A673 (cell line): ENCODE data around the gene BTN3A1. TPM values are rescaled to one million over a fixed set of nuclear protein-coding genes. Genes with fewer than 3 reads are reported as not detected.
"Not testable (repeated sequence)": the region's sequence is repeated elsewhere in the genome, so short reads cannot be mapped to it uniquely, and the experiment has no call there.

Source experiments
- BruUV-seq: library from RNA; stranded (reverse); fragments of 400-500 nt; replicated peaks from 2 replicates; lab custom pipeline; 2021; lab: Mats Ljungman, UMichigan
- CTCF ChIA-PET: fragments of 300-600 bp; sonication (Branson Sonifier 250); formaldehyde crosslinking; loops from one replicate; lab custom pipeline; 2022; ENCODE audit warnings: antibody characterized with exemption; lab: Charles Lee
- POLR2A ChIA-PET: fragments of 300-600 bp; sonication (Branson Sonifier 250); formaldehyde crosslinking; loops from one replicate; lab custom pipeline; 2022; ENCODE audit warnings: antibody characterized with exemption; ENCODE audit not compliant: low non-redundant PET; lab: Charles Lee
- DNase-seq: peaks from one replicate; pipeline ENCODE4 v3.0.0-alpha.2; 2015; ENCODE audit warnings: low spot score
- H3K27ac ChIP-seq: fragments of 200-600 bp; sonication (generic); 2 replicates; pipeline ENCODE4 v1.5.1; 2016; ENCODE audit warnings: mixed run types, low read depth, mild to moderate bottlenecking, mixed read lengths, antibody characterized with exemption, low read length; ENCODE audit not compliant: poor library complexity, severe bottlenecking
- H3K27me3 ChIP-seq: fragments of 200-600 bp; sonication (generic); replicated peaks from 2 replicates; pipeline ENCODE4 v1.6.1; 2017; ENCODE audit warnings: mixed run types, low read depth, mild to moderate bottlenecking, mixed read lengths, antibody characterized with exemption, low read length; ENCODE audit not compliant: insufficient read depth, poor library complexity
- H3K36me3 ChIP-seq: fragments of 200-600 bp; sonication (generic); 2 replicates; pipeline ENCODE4 v1.6.1; 2016; ENCODE audit warnings: mixed run types, mild to moderate bottlenecking, mixed read lengths, antibody characterized with exemption, low read length; ENCODE audit not compliant: insufficient read depth, poor library complexity, severe bottlenecking
- H3K4me1 ChIP-seq: fragments of 200-600 bp; sonication (generic); 2 replicates; pipeline ENCODE4 v1.6.1; 2017; ENCODE audit warnings: mixed run types, mild to moderate bottlenecking, mixed read lengths, antibody characterized with exemption, low read length; ENCODE audit not compliant: insufficient read depth, poor library complexity, severe bottlenecking
- H3K4me3 ChIP-seq: fragments of 200-600 bp; sonication (generic); 2 replicates; pipeline ENCODE4 v1.5.1; 2016; ENCODE audit warnings: low read depth, mixed run types, mild to moderate bottlenecking, mixed read lengths, low read length; ENCODE audit not compliant: poor library complexity, severe bottlenecking
- H3K9me3 ChIP-seq: fragments of 200-600 bp; sonication (generic); 2 replicates; pipeline ENCODE4 v1.6.1; 2016; ENCODE audit warnings: mixed run types, low read depth, mild to moderate bottlenecking, mixed read lengths, antibody characterized with exemption, low read length; ENCODE audit not compliant: poor library complexity, severe bottlenecking
- EZH2 ChIP-seq: fragments of 200-600 bp; sonication (generic); IDR thresholded peaks from 2 replicates; pipeline ENCODE4 v1.6.1; 2017; ENCODE audit warnings: borderline replicate concordance, low read depth, mild to moderate bottlenecking, mixed read lengths, antibody characterized with exemption, low read length; ENCODE audit not compliant: poor library complexity, severe bottlenecking
- intact Hi-C: fragments of 100-400 bp; cut with micrococcal nuclease; formaldehyde crosslinking; loops from one replicate; pipeline ENCODE4 v1.10.0; 2022; ENCODE audit not compliant: unreplicated experiment
- total RNA-seq: library from RNA; stranded (reverse); gene quantifications from 2 replicates; pipeline ENCODE4 v1.2.3, GENCODE V29; 2021
- TF ChIP-seq, protein P1 (sequence below): fragments of 300-800, 200-600 bp; sonication (generic); conservative IDR thresholded peaks from 2 replicates; pipeline ENCODE4 v1.5.1; 2017; ENCODE audit warnings: low read depth, mild to moderate bottlenecking, antibody characterized with exemption, low read length, moderate library complexity, mixed read lengths

Gene BTN3A1
- total RNA-seq, 1 experiment from 2014 or later: 14.8 TPM

DNA sequence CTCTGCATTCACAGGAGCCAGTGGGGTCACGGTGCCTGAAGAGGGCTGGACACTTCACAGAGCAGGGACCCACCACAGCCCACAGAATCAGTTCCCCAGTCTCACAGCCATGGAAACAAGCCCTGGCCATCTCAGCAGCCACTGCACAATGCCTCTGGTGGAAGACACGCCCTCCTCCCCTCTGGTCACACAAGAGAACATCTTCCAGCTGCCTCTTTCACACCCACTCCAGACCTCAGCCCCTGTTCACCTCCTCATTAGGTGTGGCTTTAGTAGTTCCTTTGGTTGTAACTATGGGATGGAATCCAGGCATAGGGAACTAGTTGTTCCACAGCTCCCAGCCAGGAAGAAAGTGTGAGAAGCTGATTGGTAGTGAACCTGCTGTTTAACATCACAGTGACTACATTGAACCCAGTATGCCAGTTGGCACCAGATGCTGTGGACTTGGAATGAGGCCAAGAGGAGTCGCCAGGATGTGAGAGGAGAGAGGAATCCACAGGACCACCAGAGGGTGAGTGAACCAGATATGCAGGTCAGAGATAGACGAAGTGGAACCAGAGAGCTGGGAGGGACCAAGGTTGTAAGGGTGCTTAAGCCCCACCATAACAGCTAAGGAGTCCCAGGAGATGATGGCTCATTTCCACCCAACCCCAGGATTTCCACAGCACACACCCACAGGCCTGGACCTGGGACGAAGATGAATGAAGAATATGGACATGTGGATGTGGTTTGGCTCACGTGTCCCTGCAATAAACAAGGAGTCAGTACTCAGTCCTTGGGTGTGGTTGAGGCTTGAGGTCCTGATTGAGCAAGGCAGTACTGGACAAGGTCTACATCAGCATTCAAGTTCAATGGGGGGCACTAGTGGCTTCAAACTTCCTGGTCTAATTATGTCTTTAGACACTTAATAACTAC lies 29.4 kb downstream of the BTN3A1 start:
- no TSS peak for BruUV-seq
- TF ChIP-seq, protein P1, sequence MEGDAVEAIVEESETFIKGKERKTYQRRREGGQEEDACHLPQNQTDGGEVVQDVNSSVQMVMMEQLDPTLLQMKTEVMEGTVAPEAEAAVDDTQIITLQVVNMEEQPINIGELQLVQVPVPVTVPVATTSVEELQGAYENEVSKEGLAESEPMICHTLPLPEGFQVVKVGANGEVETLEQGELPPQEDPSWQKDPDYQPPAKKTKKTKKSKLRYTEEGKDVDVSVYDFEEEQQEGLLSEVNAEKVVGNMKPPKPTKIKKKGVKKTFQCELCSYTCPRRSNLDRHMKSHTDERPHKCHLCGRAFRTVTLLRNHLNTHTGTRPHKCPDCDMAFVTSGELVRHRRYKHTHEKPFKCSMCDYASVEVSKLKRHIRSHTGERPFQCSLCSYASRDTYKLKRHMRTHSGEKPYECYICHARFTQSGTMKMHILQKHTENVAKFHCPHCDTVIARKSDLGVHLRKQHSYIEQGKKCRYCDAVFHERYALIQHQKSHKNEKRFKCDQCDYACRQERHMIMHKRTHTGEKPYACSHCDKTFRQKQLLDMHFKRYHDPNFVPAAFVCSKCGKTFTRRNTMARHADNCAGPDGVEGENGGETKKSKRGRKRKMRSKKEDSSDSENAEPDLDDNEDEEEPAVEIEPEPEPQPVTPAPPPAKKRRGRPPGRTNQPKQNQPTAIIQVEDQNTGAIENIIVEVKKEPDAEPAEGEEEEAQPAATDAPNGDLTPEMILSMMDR: no peak
- TF ChIP-seq EZH2: no peak
- intact Hi-C loops: no loop called here
- POLR2A ChIA-PET: no interaction called here
- Histone ChIP-seq H3K27ac (no peak overlapping the region), H3K27me3 (no peaks in the 10 kb centered on the region), H3K9me3 (no peaks in the 10 kb centered on the region), H3K36me3 (peaks cover 11% of the 10 kb centered on the region), H3K4me3 (no peak overlapping the region), H3K4me1 (no peaks in the 10 kb centered on the region)
- DNase-seq: no peak
- CTCF ChIA-PET: no interaction called here

DNA sequence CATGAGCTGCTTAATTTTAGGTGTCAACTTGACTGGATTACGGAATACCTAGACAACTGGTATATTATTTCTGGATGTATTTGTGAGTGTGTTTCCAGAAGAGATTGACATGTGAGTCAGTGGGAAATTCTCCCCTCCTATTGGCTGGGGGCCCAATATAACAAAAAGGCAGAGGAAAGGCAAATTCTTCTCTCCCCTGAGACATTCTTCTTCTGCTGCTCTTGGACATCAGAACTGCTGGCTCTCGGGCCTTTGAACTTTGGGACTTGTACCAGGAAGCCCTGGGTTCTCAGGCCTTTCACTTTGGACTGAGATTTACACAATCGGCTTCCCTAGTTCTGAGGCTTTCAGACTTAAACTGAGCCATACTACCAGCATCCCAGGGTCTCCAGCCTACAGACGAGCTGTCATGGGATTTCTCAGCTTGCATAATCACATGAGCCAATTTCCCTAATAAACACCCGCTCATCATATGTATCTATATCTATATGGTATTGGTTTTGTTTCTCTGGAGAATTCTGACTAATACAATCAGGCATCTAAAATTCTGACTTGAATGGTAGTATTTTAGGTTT lies 30.6 kb downstream of the BTN3A1 start:
- no peak overlapping the region for H3K27ac ChIP-seq
- no peaks in the 10 kb centered on the region for H3K9me3 ChIP-seq
- H3K4me1 ChIP-seq: no peaks in the 10 kb centered on the region
- TF ChIP-seq, protein P1: no peak
- TF ChIP-seq EZH2: no peak
- no peaks in the 10 kb centered on the region for H3K27me3 ChIP-seq
- H3K4me3 ChIP-seq: no peak overlapping the region
- no TSS peak for BruUV-seq
- ChIA-PET POLR2A (no interaction called here), CTCF (no interaction called here)
- intact Hi-C loops: no loop called here
- DNase-seq: no peak
- peaks cover 11% of the 10 kb centered on the region for H3K36me3 ChIP-seq

DNA sequence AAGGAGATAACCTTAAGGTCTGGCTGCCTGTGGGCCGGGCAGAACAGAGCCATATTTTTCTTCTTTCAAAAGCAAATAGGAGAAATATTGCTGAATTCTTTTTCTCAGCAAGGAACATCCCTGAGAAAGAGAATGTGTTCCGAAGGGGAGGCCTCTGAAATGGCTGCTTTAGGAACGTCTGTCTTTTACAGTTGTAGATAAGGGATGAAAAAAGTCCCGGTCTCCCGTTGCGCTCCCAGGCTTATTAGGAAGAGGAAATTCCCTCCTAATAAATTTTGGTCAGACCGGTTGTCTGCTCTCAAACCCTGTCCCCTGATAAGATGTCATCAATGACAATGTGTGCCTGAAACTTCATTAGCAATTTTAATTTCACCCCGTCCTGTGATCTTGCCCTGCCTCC lies 31.6 kb downstream of the BTN3A1 start:
- CTCF ChIA-PET, H3K27ac ChIP-seq, intact Hi-C loops, H3K4me1 ChIP-seq, DNase-seq, H3K4me3 ChIP-seq, BruUV-seq, H3K27me3 ChIP-seq, POLR2A ChIA-PET, H3K9me3 ChIP-seq: not testable (repeated sequence)
- peaks cover 11% of the 10 kb centered on the region for H3K36me3 ChIP-seq
